ENCODE results near the gene TMEM88. TPM values are rescaled to one million over a fixed set of nuclear protein-coding genes. Genes with fewer than 3 reads are reported as not detected.

TMEM88 gene
- total and polyA plus RNA-seq, 2 of the 13 experiments (the other 11 are each of a cell fraction or from before 2014, with no cell fraction given): 0.31 to 0.66 TPM

- TF ChIP-seq PCBP2 (optimal IDR thresholded peaks at IDR 0.05; ENCODE audit: low read depth, low read length, poor library complexity, severe bottlenecking): peak; percentile 32
- peak; percentile 54; the same call in 1 of the 2 replicates for TF ChIP-seq ISL2 (CRISPR knock-in tag; IDR thresholded peaks at IDR 0.05)
- peak; percentile 47; the same call in 1 of the 2 replicates for TF ChIP-seq TCF7 (IDR thresholded peaks at IDR 0.05; ENCODE audit: low read depth)
- no peak for TF ChIP-seq FOXA1 (IDR thresholded peaks at IDR 0.05)
- TF ChIP-seq FOXA1 (CRISPR knock-in tag; IDR thresholded peaks at IDR 0.05): no peak; the same call in none of the 2 replicates
- no peak for TF ChIP-seq EHMT2 (IDR thresholded peaks at IDR 0.05; ENCODE audit: borderline replicate concordance, low read depth, low read length)
- TF ChIP-seq ZNF230 (CRISPR knock-in tag; IDR thresholded peaks at IDR 0.05): no peak
- no peak for TF ChIP-seq ZNF782 (CRISPR knock-in tag; IDR thresholded peaks at IDR 0.05; ENCODE audit: borderline replicate concordance)
- TF ChIP-seq ZNF143 (CRISPR knock-in tag; IDR thresholded peaks at IDR 0.05): peak; percentile 80
- TF ChIP-seq MEIS2 (CRISPR knock-in tag; IDR thresholded peaks at IDR 0.05): peak; percentile 21; the same call in 1 of the 2 replicates
- TF ChIP-seq ZBTB44 (CRISPR knock-in tag; IDR thresholded peaks at IDR 0.05): no peak; the same call in 1 of the 2 replicates
- TF ChIP-seq ZBTB39 (CRISPR knock-in tag; IDR thresholded peaks at IDR 0.05): peak; percentile 81; the same call in 1 of the 2 replicates
- no peak; the same call in 1 of the 2 replicates for TF ChIP-seq MLXIP (CRISPR knock-in tag; IDR thresholded peaks at IDR 0.05; ENCODE audit: borderline replicate concordance)
- TF ChIP-seq ATF4 (CRISPR knock-in tag; IDR thresholded peaks at IDR 0.05): peak in 1 of 2 experiments; percentile 92; a peak in 2 of 4 replicates
- peak; percentile 73 for TF ChIP-seq TFDP2 (CRISPR knock-in tag; IDR thresholded peaks at IDR 0.05)
- peak; percentile 100 for TF ChIP-seq BHLHE40 (IDR thresholded peaks at IDR 0.05; ENCODE audit: low read length)
These were observed 18.1 kb upstream of the TMEM88 start (continued) for GRCh38 chr17:7836596-7837407.

All from HepG2 (cell line).